ENCODE results near the gene RASGRF2.
A peak's percentile ranks its signal among the peaks of the same experiment; 100 is the strongest.

The RASGRF2 gene

GRCh38 chr5:80926979-80927656 is 33.0 kb upstream of the RASGRF2 start:
- no peak for TF ChIP-seq POLR2AphosphoS5 (IDR thresholded peaks at IDR 0.05; ENCODE audit: low read depth, low read length)
- TF ChIP-seq POLR2A (IDR thresholded peaks at IDR 0.05; ENCODE audit: low read depth, low read length) = no peak
- TF ChIP-seq TAF1 (IDR thresholded peaks at IDR 0.05; ENCODE audit: borderline replicate concordance, low read depth, low read length) = no peak
- DNase-seq (ENCODE audit: insufficient read length) = no peak
- FAIRE-seq = no peak

DNA sequence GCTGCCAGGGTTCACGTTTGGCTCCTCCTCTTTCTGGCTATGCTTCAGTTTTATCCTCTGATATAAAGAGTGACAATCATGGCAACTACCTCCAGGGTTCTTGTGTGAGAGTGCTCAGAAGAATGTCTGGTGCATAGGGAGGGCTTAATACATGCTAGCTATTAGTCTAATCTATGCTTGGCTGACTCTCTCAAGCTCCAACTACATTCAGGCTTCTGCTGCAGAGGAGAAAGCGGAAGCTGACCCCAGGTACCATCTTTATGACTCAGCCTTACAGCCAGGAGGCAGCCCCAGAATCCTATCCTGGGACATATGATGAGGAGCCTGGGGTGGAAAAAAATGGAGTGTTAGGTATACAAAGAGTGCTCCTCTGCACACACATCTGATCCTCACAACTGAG is 32.1 kb upstream of the RASGRF2 start:
- DNase-seq (ENCODE audit: insufficient read length) (no peak), FAIRE-seq (peak; percentile 54)
- TF ChIP-seq TAF1 (IDR thresholded peaks at IDR 0.05; ENCODE audit: borderline replicate concordance, low read depth, low read length) = no peak
- TF ChIP-seq POLR2AphosphoS5 (IDR thresholded peaks at IDR 0.05; ENCODE audit: low read depth, low read length) = no peak
- no peak for TF ChIP-seq POLR2A (IDR thresholded peaks at IDR 0.05; ENCODE audit: low read depth, low read length)

GRCh38 chr5:80930940-80931339 is 29.2 kb upstream of the RASGRF2 start:
- FAIRE-seq = no peak
- no peak for TF ChIP-seq POLR2AphosphoS5 (IDR thresholded peaks at IDR 0.05; ENCODE audit: low read depth, low read length)
- no peak for TF ChIP-seq POLR2A (IDR thresholded peaks at IDR 0.05; ENCODE audit: low read depth, low read length)
- TF ChIP-seq TAF1 (IDR thresholded peaks at IDR 0.05; ENCODE audit: borderline replicate concordance, low read depth, low read length) = no peak
- no peak for DNase-seq (ENCODE audit: insufficient read length)

DNA sequence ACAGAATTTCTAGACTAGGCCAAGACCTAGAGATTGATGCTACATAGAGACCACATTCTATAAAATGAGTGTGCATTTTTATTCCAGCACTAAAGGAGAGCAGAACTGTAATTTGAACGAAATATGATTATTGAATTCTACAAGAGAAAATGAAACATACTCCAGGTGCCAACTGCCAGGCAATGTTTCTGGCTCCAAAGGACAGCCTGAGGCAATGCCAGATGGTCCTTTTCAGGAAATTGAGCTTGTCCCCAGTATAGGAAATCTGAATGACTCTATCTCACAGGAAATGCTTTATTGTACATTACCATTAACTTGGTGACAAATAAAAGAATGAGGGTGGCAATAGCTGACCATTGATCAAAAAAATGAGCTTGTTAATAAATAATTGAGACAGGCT is 28.8 kb upstream of the RASGRF2 start:
- FAIRE-seq = no peak

GRCh38 chr5:80933036-80933435 is 27.1 kb upstream of the RASGRF2 start:
- DNase-seq (ENCODE audit: insufficient read length) (no peak), FAIRE-seq (no peak)
- TF ChIP-seq TAF1 (IDR thresholded peaks at IDR 0.05; ENCODE audit: borderline replicate concordance, low read depth, low read length) (no peak), POLR2A (IDR thresholded peaks at IDR 0.05; ENCODE audit: low read depth, low read length) (no peak), POLR2AphosphoS5 (IDR thresholded peaks at IDR 0.05; ENCODE audit: low read depth, low read length) (no peak)

More for the DNA sequence above, 28.8 kb upstream of the RASGRF2 start:
- no peak for TF ChIP-seq POLR2AphosphoS5 (IDR thresholded peaks at IDR 0.05; ENCODE audit: low read depth, low read length)
- no peak for TF ChIP-seq TAF1 (IDR thresholded peaks at IDR 0.05; ENCODE audit: borderline replicate concordance, low read depth, low read length)
- no peak for TF ChIP-seq POLR2A (IDR thresholded peaks at IDR 0.05; ENCODE audit: low read depth, low read length)
- DNase-seq (ENCODE audit: insufficient read length) = no peak

DNA sequence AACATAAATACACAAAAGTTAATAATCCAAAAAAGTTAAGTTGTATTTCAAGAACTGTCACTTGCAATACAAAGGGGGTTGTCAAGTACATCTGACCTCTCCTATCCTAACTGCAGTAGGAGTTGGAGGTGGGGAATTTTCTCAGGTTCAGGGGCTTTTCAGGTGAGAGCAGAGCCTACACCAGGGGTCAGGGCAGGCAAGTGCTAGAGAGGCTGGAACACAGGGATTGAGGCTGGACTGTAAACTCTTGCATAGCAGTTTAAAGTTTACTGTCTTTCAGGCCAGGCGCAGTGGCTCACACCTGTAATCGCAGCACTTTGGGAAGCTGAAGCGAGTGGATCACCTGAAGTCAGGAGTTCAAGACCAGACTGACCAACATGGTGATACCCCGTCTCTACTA is 25.4 kb upstream of the RASGRF2 start:
- no peak for DNase-seq (ENCODE audit: insufficient read length)
- TF ChIP-seq POLR2AphosphoS5 (IDR thresholded peaks at IDR 0.05; ENCODE audit: low read depth, low read length) (no peak), POLR2A (IDR thresholded peaks at IDR 0.05; ENCODE audit: low read depth, low read length) (no peak), TAF1 (IDR thresholded peaks at IDR 0.05; ENCODE audit: borderline replicate concordance, low read depth, low read length) (no peak)
- no peak for FAIRE-seq

DNA sequence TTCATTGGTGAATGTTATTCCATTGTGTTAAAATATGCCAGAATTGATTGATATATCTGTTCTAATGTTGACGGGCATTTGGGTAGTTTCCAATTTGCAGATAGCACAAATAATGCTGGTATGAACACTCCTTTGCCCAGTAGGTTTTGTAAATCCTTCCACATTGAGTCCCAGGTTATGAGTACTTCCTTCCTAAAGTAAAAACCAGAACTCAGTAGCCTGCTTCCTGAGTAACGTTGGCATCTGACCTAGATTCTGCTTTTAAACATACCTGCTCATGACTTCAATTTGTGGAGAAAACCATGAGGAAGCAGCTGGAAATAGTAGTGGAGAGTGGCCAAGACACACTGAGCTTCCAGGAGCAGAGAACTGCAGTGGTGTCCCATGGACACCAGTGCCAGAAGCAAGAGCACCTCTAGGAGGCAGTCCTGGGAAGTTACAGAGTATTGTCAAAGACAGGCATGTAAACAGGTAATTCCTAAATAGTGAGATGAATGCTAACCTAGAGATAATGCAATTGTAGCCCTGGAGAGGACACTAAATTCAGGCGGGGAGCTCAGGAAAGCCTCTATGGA is 24.3 kb upstream of the RASGRF2 start:
- FAIRE-seq = no peak
- DNase-seq (ENCODE audit: insufficient read length) = no peak
- TF ChIP-seq POLR2A (IDR thresholded peaks at IDR 0.05; ENCODE audit: low read depth, low read length) (no peak), TAF1 (IDR thresholded peaks at IDR 0.05; ENCODE audit: borderline replicate concordance, low read depth, low read length) (no peak), POLR2AphosphoS5 (IDR thresholded peaks at IDR 0.05; ENCODE audit: low read depth, low read length) (no peak)

- no peak for TF ChIP-seq TAF1 (IDR thresholded peaks at IDR 0.05; ENCODE audit: borderline replicate concordance, low read depth, low read length)
- TF ChIP-seq POLR2AphosphoS5 (IDR thresholded peaks at IDR 0.05; ENCODE audit: low read depth, low read length) = no peak
- TF ChIP-seq POLR2A (IDR thresholded peaks at IDR 0.05; ENCODE audit: low read depth, low read length) = no peak
- no peak for FAIRE-seq
- no peak for DNase-seq (ENCODE audit: insufficient read length)
These were observed 23.3 kb upstream of the RASGRF2 start for GRCh38 chr5:80936881-80937280.

DNA sequence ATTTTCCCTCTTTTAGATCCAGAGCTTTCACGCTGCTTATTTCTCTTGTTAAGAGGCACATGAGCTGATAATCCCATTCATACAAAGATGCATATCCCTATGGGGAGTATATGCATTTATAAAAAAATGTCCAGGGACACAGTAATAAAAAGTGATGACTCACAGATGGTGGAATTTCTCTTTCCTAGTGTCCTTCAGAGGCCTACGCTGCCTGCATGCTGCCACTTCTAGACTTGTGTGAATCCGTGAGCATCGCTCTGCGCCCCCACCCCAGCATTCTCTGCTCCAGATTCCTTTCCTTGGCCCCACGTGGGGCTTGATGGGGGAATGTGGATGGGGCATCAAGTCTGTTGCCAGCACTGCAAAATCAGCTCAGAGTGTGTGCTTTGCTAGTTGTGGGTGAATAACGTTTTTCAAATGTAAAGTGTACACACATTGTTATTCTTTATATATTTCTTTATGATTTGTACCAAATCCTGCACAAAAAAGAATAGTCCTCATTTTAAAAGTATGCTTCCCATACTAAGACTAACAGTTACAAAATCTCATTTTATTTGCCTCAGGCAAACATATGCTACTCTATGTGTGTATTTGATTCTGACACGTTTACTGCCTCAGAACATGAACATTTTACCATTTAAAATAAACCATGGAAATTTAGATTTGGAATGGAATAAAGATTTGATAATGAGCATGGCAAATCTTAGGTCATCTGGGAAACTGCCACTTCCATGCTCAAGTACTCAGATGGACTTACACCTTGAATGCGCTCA is 22.4 kb upstream of the RASGRF2 start:
- FAIRE-seq (no peak), DNase-seq (ENCODE audit: insufficient read length) (no peak)
- TF ChIP-seq POLR2AphosphoS5 (IDR thresholded peaks at IDR 0.05; ENCODE audit: low read depth, low read length) (no peak), POLR2A (IDR thresholded peaks at IDR 0.05; ENCODE audit: low read depth, low read length) (no peak), TAF1 (IDR thresholded peaks at IDR 0.05; ENCODE audit: borderline replicate concordance, low read depth, low read length) (no peak)

- FAIRE-seq = no peak
- no peak for DNase-seq (ENCODE audit: insufficient read length)
- TF ChIP-seq POLR2AphosphoS5 (IDR thresholded peaks at IDR 0.05; ENCODE audit: low read depth, low read length) (no peak), TAF1 (IDR thresholded peaks at IDR 0.05; ENCODE audit: borderline replicate concordance, low read depth, low read length) (no peak), POLR2A (IDR thresholded peaks at IDR 0.05; ENCODE audit: low read depth, low read length) (no peak)
These were observed 18.7 kb upstream of the RASGRF2 start for GRCh38 chr5:80941496-80941895.

DNA sequence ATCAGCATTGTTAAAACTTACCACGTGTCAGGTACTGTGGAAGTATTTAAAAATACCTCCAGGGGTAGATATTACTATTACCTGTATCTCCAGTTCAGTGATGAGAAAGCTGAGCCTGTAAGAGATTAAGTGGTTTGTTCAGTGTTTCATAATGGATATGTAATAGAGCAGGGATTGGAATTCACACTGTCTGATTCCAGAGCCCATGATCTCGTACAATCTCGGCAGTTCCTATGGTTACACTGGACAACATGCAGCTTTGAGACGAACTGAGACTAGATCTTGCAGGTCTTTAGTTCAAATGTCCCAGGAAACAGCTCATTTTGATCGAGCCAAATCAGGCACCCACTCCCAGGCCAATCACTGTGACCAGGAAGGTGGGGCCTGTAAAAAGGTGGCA is 8.8 kb upstream of the RASGRF2 start:
- no peak for FAIRE-seq
- TF ChIP-seq TAF1 (IDR thresholded peaks at IDR 0.05; ENCODE audit: borderline replicate concordance, low read depth, low read length) (no peak), POLR2AphosphoS5 (IDR thresholded peaks at IDR 0.05; ENCODE audit: low read depth, low read length) (no peak), POLR2A (IDR thresholded peaks at IDR 0.05; ENCODE audit: low read depth, low read length) (no peak)
- DNase-seq (ENCODE audit: insufficient read length) = no peak
